Body of pancreas (tissue), 4 donors: ENCODE results near the gene KATNB1.

Source experiments
- POLR2A ChIP-seq, 3 donors: fragments of 450-650 bp; IDR thresholded peaks; one replicate each; pipeline ENCODE4 v1.6.1; 2016; ENCODE audit warnings: antibody characterized with exemption in 3 of 3, mild to moderate bottlenecking in 2 of 3
- TF ChIP-seq, protein P1 (sequence below), 7 experiments: fragments of 450-650 bp in 4 of 7; fragments of 200-600 bp in 3 of 7; sonication (generic) in 3 of 7; IDR thresholded peaks; one replicate each; pipeline ENCODE4 v1.5.1; 2016 to 2019; ENCODE audit warnings: antibody characterized with exemption in 7 of 7

DNA sequence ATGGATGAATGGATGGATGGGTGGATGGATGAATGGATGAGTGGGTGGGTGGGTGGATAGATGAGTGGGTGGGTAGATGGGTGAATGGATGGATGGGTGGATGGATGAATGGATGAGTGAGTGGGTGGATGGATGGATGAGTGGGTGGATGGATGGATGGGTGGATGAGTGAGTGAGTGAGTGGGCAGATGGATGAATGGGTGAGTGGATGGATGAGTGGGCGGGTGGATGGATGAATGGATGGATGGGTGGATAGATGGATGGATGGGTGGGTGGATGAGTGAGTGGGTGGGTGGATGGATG is 6.4 kb upstream of the KATNB1 start:
- TF ChIP-seq, protein P1, sequence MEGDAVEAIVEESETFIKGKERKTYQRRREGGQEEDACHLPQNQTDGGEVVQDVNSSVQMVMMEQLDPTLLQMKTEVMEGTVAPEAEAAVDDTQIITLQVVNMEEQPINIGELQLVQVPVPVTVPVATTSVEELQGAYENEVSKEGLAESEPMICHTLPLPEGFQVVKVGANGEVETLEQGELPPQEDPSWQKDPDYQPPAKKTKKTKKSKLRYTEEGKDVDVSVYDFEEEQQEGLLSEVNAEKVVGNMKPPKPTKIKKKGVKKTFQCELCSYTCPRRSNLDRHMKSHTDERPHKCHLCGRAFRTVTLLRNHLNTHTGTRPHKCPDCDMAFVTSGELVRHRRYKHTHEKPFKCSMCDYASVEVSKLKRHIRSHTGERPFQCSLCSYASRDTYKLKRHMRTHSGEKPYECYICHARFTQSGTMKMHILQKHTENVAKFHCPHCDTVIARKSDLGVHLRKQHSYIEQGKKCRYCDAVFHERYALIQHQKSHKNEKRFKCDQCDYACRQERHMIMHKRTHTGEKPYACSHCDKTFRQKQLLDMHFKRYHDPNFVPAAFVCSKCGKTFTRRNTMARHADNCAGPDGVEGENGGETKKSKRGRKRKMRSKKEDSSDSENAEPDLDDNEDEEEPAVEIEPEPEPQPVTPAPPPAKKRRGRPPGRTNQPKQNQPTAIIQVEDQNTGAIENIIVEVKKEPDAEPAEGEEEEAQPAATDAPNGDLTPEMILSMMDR (IDR thresholded peaks at IDR 0.05), result no peak
- no peak for TF ChIP-seq POLR2A (IDR thresholded peaks at IDR 0.05)
